Smooth muscle cell of bladder (primary cell): Measurements from ENCODE around the gene TMEM31. TPM values are rescaled to one million over a fixed set of nuclear protein-coding genes. Genes with fewer than 3 reads are reported as not detected.

Experiments
- total RNA-seq: library from RNA; depleted of rRNA; stranded (reverse); fragments of >200 nt; gene quantifications from 2 replicates; pipeline ENCODE4 v1.2.3, GENCODE V29; 2014

The TMEM31 gene
- 0.14 TPM in 1 of 2 replicates, not detected in the other for total RNA-seq

GRCh38 chrX:103710609-103711008 is at the start of gene TMEM31:
TSS of gene TMEM31 (plus strand) at chrX:103710909. CDS start at chrX:103712259, 1,350 bp downstream.

GRCh38 chrX:103686199-103687072 is 24.3 kb upstream of the TMEM31 start, which contains the start of gene MORF4L2:
TSS of gene MORF4L2 (minus strand) at chrX:103686699. CDS start at chrX:103677027, 9,672 bp downstream.

Other genes with a start within 250 kb of the TMEM31 start
- gene RAB40A, start 191.4 kb upstream of the TMEM31 start, total RNA-seq, result under 0.01 and 0.09 TPM in 2 replicates
- 43.1 and 53.1 TPM in 2 replicates for gene TCEAL4, start 125.4 kb upstream of the TMEM31 start, total RNA-seq
- 19.3 and 26.2 TPM in 2 replicates for gene TCEAL3, start 102.9 kb upstream of the TMEM31 start, total RNA-seq
- gene TCEAL1, start 81.9 kb upstream of the TMEM31 start, total RNA-seq, result 15.1 and 22.6 TPM in 2 replicates
- gene MORF4L2, start 24.2 kb upstream of the TMEM31 start, total RNA-seq, result 504 and 507 TPM in 2 replicates
- under 0.01 and 0.18 TPM in 2 replicates for gene PLP1, start 65.9 kb downstream of the TMEM31 start, total RNA-seq
- 0.43 and 1.2 TPM in 2 replicates for gene RAB9B, start 121.3 kb downstream of the TMEM31 start, total RNA-seq